ENCODE data around the gene KCNQ1. TPM values are rescaled to one million over a fixed set of nuclear protein-coding genes. Genes with fewer than 3 reads are reported as not detected.

Gene KCNQ1
- total and polyA plus RNA-seq, 2 experiments from 2014 or later, result 0.45 to 0.87 TPM

DNA sequence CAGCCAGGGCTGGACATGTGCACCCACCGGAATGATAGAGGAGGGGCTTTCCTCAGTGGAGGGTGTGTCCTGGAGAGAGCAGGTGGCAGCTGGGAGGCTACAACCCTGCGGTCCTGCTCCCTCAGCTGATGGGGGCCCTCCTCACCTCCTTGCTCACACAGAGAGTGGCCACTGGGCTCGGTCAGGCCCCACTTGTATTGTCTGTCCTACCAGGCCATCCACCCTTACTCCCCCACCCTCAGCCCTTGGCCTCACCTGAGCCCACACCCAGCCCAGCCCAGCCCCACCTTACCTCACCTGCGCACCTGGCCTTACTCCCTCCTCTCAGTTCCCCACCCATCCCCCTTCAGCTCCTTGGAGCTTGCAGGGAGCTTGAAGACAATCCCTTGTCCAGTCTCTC, 3.6 kb upstream of the KCNQ1 start (continued):
- no peak for TF ChIP-seq REST (IDR thresholded peaks at IDR 0.05; ENCODE audit: unreplicated experiment)
- no peak for TF ChIP-seq ZNF114 (CRISPR knock-in tag; IDR thresholded peaks at IDR 0.05)
- TF ChIP-seq ZNF331 (CRISPR knock-in tag; IDR thresholded peaks at IDR 0.05; ENCODE audit: low read depth), result no peak
- TF ChIP-seq EZH2 (IDR thresholded peaks at IDR 0.05; ENCODE audit: low read depth, unreplicated experiment), result no peak
- TF ChIP-seq, protein P1, sequence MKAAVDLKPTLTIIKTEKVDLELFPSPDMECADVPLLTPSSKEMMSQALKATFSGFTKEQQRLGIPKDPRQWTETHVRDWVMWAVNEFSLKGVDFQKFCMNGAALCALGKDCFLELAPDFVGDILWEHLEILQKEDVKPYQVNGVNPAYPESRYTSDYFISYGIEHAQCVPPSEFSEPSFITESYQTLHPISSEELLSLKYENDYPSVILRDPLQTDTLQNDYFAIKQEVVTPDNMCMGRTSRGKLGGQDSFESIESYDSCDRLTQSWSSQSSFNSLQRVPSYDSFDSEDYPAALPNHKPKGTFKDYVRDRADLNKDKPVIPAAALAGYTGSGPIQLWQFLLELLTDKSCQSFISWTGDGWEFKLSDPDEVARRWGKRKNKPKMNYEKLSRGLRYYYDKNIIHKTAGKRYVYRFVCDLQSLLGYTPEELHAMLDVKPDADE (IDR thresholded peaks at IDR 0.05), result no peak
- no peak for TF ChIP-seq POLR2AphosphoS5 (IDR thresholded peaks at IDR 0.05; ENCODE audit: low read depth)
- no peak for TF ChIP-seq STAT1 (IDR thresholded peaks at IDR 0.05; ENCODE audit: unreplicated experiment)

GRCh38 chr11:2442589-2442988, 2.2 kb upstream of the KCNQ1 start:
- Histone ChIP-seq H3K4me1 (ENCODE audit: insufficient read depth) (no peaks in the 10 kb centered on the region; the same call in 1 of the 2 replicates), H3F3A (replicated peaks; ENCODE audit: low read depth) (no peaks in the 10 kb centered on the region), H3K9me2 (ENCODE audit: insufficient read depth) (no peaks in the 10 kb centered on the region), H2AFZ (no peak overlapping the region), H3K79me2 (replicated peaks; ENCODE audit: insufficient read depth) (no peaks in the 10 kb centered on the region), H3K36me3 (ENCODE audit: insufficient read depth) (no peaks in the 10 kb centered on the region), H3K4me2 (no peak overlapping the region), H3K27me3 (ENCODE audit: insufficient read depth) (peaks cover 57% of the 10 kb centered on the region), H3K27ac (ENCODE audit: low read depth) (no peak overlapping the region), H3K4me3 (no peak overlapping the region), H4K20me1 (replicated peaks; ENCODE audit: insufficient read depth) (no peaks in the 10 kb centered on the region)
- peaks cover 58% of the 10 kb centered on the region for H3K27me3 Mint-ChIP-seq (ENCODE audit: insufficient read depth, low read depth, poor library complexity)
- DNase-seq (ENCODE audit: low spot score) (no peak), ATAC-seq (no peak)
- H3K9me3 Mint-ChIP-seq, result no peaks in the 10 kb centered on the region
- H3K4me1 Mint-ChIP-seq, result no peaks in the 10 kb centered on the region; the same call in 2 of the 3 replicates
- H3K36me3 Mint-ChIP-seq (ENCODE audit: low read depth), result no peaks in the 10 kb centered on the region
- H3K4me3 Mint-ChIP-seq, result no peak overlapping the region
- H3K27ac Mint-ChIP-seq, result no peak overlapping the region
- TF ChIP-seq EZH2phosphoT487 (IDR thresholded peaks at IDR 0.05; ENCODE audit: unreplicated experiment) (no peak), ZNF114 (CRISPR knock-in tag; IDR thresholded peaks at IDR 0.05) (no peak), REST (IDR thresholded peaks at IDR 0.05; ENCODE audit: unreplicated experiment) (no peak), JUNB (IDR thresholded peaks at IDR 0.05; ENCODE audit: unreplicated experiment) (no peak), ZNF331 (CRISPR knock-in tag; IDR thresholded peaks at IDR 0.05; ENCODE audit: low read depth) (no peak)
- TF ChIP-seq, protein P1 (IDR thresholded peaks at IDR 0.05), result no peak

Measured in GM23338 (cell line).